Epithelial cell of esophagus (primary cell): ENCODE measurements around the gene KIAA1217.
A peak's percentile ranks its signal among the peaks of the same experiment; 100 is the strongest.

Experiments used
- DNase-seq: peaks from one replicate; pipeline ENCODE4 v3.0.0; 2010; ENCODE audit warnings: low read depth
- H3K4me3 ChIP-seq: 2 replicates; pipeline ENCODE4 v1.5.1; 2011; ENCODE audit warnings: mild to moderate bottlenecking, low read length, control low read depth
- CTCF ChIP-seq: IDR thresholded peaks from 2 replicates; pipeline ENCODE4 v1.5.1; 2011; ENCODE audit warnings: low read depth, mild to moderate bottlenecking, low read length, control low read depth, inconsistent platforms; ENCODE audit not compliant: insufficient read depth; ENCODE audit errors: missing control alignments

KIAA1217 gene

GRCh38 chr10:24463611-24464426 is 254.9 kb downstream of the KIAA1217 start:
- no peak for TF ChIP-seq CTCF
- peak; percentile 99 for DNase-seq
- H3K4me3 ChIP-seq = peak overlapping the region; percentile 16

GRCh38 chr10:24465124-24465874 is 256.4 kb downstream of the KIAA1217 start:
- TF ChIP-seq CTCF = no peak
- peak overlapping the region; percentile 25 for H3K4me3 ChIP-seq
- peak; percentile 82 for DNase-seq

- H3K4me3 ChIP-seq = peak overlapping the region; percentile 53
- no peak for TF ChIP-seq CTCF
- DNase-seq = peak; percentile 97
These were observed 257.2 kb downstream of the KIAA1217 start for GRCh38 chr10:24465891-24466818.

- TF ChIP-seq CTCF = no peak
- H3K4me3 ChIP-seq = peak overlapping the region; percentile 53
- no peak for DNase-seq
These were observed 258.2 kb downstream of the KIAA1217 start for GRCh38 chr10:24467136-24467535.

GRCh38 chr10:24467605-24468004 is 258.7 kb downstream of the KIAA1217 start:
- peak overlapping the region; percentile 53 for H3K4me3 ChIP-seq
- no peak for TF ChIP-seq CTCF
- DNase-seq = no peak

- TF ChIP-seq CTCF = no peak
- peak overlapping the region; percentile 53 for H3K4me3 ChIP-seq
- no peak for DNase-seq
These were observed 259.4 kb downstream of the KIAA1217 start for GRCh38 chr10:24468281-24468751.
